HCT116 (cell line): ENCODE data around the gene RAPGEF2. TPM values are rescaled to one million over a fixed set of nuclear protein-coding genes. Genes with fewer than 3 reads are reported as not detected.
"Not testable (repeated sequence)": the region's sequence is repeated elsewhere in the genome, so short reads cannot be mapped to it uniquely, and the experiment has no call there.

Experiments used
- ATAC-seq: fragments of 200-7000 bp; cut with Tn5 transposase; 2 replicates; pipeline ENCODE4 v1.9.1; 2020; ENCODE audit warnings: mild to moderate bottlenecking, moderate library complexity
- BruUV-seq: library from RNA; stranded (reverse); fragments of 400-500 nt; replicated peaks from 2 replicates; lab custom pipeline; 2021; lab: Mats Ljungman, UMichigan
- CTCF ChIA-PET: fragments of 300-600 bp; sonication (Branson Sonifier 250); formaldehyde crosslinking; loops from one replicate; lab custom pipeline; 2021; ENCODE audit warnings: antibody characterized with exemption; lab: Charles Lee
- POLR2A ChIA-PET: fragments of 300-600, 350-600 bp; sonication (Branson Sonifier 250); formaldehyde crosslinking; loops from one replicate; lab custom pipeline; 2021; ENCODE audit warnings: antibody characterized with exemption; lab: Charles Lee
- RAD21 ChIA-PET, 2 experiments: fragments of 300-600 bp; sonication (Branson Sonifier 250); formaldehyde crosslinking; loops; one replicate each; lab custom pipeline; 2023; ENCODE audit warnings: low total read pairs in 2 of 2; ENCODE audit not compliant: uncharacterized antibody in 2 of 2, unreplicated experiment in 2 of 2, low non-redundant PET in 1 of 2; lab: Charles Lee
- DNase-seq: peaks from one replicate; pipeline ENCODE4 v3.0.0-alpha.2; 2010; ENCODE audit warnings: low read depth, low spot score
- H2AFZ ChIP-seq: fragments of 200-600 bp; shearing (Covaris generic), sonication (generic); 2 replicates; pipeline ENCODE4 v1.6.1; 2017; ENCODE audit warnings: low read depth, mixed run types, mixed read lengths, antibody characterized with exemption, low read length; ENCODE audit not compliant: poor library complexity, severe bottlenecking
- H3K27ac ChIP-seq: 2 replicates; pipeline ENCODE4 v1.5.1; 2012; ENCODE audit warnings: low read depth, low read length
- H3K27me3 ChIP-seq: fragments of 200-600 bp; sonication (generic); 2 replicates; pipeline ENCODE4 v1.6.1; 2016; ENCODE audit warnings: mixed run types, low read length, mixed read lengths; ENCODE audit not compliant: insufficient read depth
- H3K36me3 ChIP-seq, 2 experiments: fragments of 200-500 bp in 1 of 2; fragments of 200-600 bp in 1 of 2; sonication (Bioruptor generic) in 1 of 2; sonication (generic) in 1 of 2; 2 replicates each; pipeline versions ENCODE4 v1.5.1 to v1.6.1; 2014 to 2016; ENCODE audit warnings: low read length in 2 of 2, inconsistent platforms in 1 of 2, mixed read lengths in 1 of 2, mixed run types in 1 of 2; ENCODE audit not compliant: insufficient read depth in 2 of 2, control insufficient read depth in 1 of 2
- H3K4me1 ChIP-seq, 2 experiments: fragments of 200-600 bp in 1 of 2; sonication (generic) in 1 of 2; 2 replicates each; pipeline versions ENCODE4 v1.5.1 to v1.6.1; 2012 to 2017; ENCODE audit warnings: low read length in 2 of 2, inconsistent platforms in 1 of 2, mild to moderate bottlenecking in 1 of 2, mixed read lengths in 1 of 2, mixed run types in 1 of 2, moderate library complexity in 1 of 2; ENCODE audit not compliant: insufficient read depth in 2 of 2, control insufficient read depth in 1 of 2
- H3K4me2 ChIP-seq: fragments of 200-600 bp; sonication (generic); 2 replicates; pipeline ENCODE4 v1.6.1; 2017; ENCODE audit warnings: mixed run types, low read length, mixed read lengths
- H3K4me3 ChIP-seq, 2 experiments: fragments of 200-600 bp in 1 of 2; sonication (generic) in 1 of 2; replicated peaks in 1 of 2; 2 replicates each; pipeline ENCODE4 v1.5.1; 2011 to 2016; ENCODE audit warnings: low read length in 2 of 2, control low read depth in 1 of 2, low read depth in 1 of 2, mild to moderate bottlenecking in 1 of 2, mixed read lengths in 1 of 2, mixed run types in 1 of 2
- H3K79me2 ChIP-seq: fragments of 200-600 bp; sonication (generic); 2 replicates; pipeline ENCODE4 v1.6.1; 2017; ENCODE audit warnings: mild to moderate bottlenecking, mixed run types, low read length, moderate library complexity, mixed read lengths; ENCODE audit not compliant: insufficient read depth
- H3K9ac ChIP-seq: fragments of 200-600 bp; sonication (generic); 2 replicates; pipeline ENCODE4 v1.6.1; 2016; ENCODE audit warnings: low read length, mixed read lengths
- H3K9me2 ChIP-seq: fragments of 200-600 bp; sonication (generic), shearing (Covaris generic); 2 replicates; pipeline ENCODE4 v1.6.1; 2017; ENCODE audit warnings: mixed run types, mild to moderate bottlenecking, moderate library complexity; ENCODE audit not compliant: insufficient read depth
- H3K9me3 ChIP-seq, 2 experiments: fragments of 200-500 bp in 1 of 2; fragments of 200-600 bp in 1 of 2; sonication (Bioruptor generic) in 1 of 2; sonication (generic) in 1 of 2; 2 replicates each; pipeline ENCODE4 v1.6.1; 2014 to 2017; ENCODE audit warnings: low read length in 2 of 2, mixed read lengths in 2 of 2, inconsistent platforms in 1 of 2, low read depth in 1 of 2, mild to moderate bottlenecking in 1 of 2, mixed run types in 1 of 2, moderate library complexity in 1 of 2; ENCODE audit not compliant: control insufficient read depth in 1 of 2, insufficient read depth in 1 of 2
- H4K20me1 ChIP-seq: fragments of 200-600 bp; sonication (generic), shearing (Covaris generic); 2 replicates; pipeline ENCODE4 v1.6.1; 2017; ENCODE audit warnings: mixed run types, mild to moderate bottlenecking, moderate library complexity; ENCODE audit not compliant: insufficient read depth
- ATF3 ChIP-seq: IDR thresholded peaks from 2 replicates; pipeline ENCODE4 v1.6.1; 2012
- CTCF ChIP-seq, 3 experiments: fragments of 200-600 bp in 1 of 3; sonication (generic) in 1 of 3; IDR thresholded peaks in 2 of 3; conservative IDR thresholded peaks in 1 of 3; 2 replicates each; pipeline ENCODE4 v1.5.1; 2012 to 2017; ENCODE audit warnings: low read depth in 2 of 3, low read length in 2 of 3, antibody characterized with exemption in 1 of 3, borderline replicate concordance in 1 of 3, control low read depth in 1 of 3, mild to moderate bottlenecking in 1 of 3, mixed read lengths in 1 of 3, mixed run types in 1 of 3, moderate library complexity in 1 of 3; ENCODE audit not compliant: insufficient read depth in 1 of 3
- EGR1 ChIP-seq: IDR thresholded peaks from 2 replicates; pipeline ENCODE4 v1.6.1; 2012; ENCODE audit warnings: low read depth
- ELF1 ChIP-seq: IDR thresholded peaks from 2 replicates; pipeline ENCODE4 v1.6.1; 2012; ENCODE audit warnings: low read depth, borderline replicate concordance
- EZH2phosphoT487 ChIP-seq: fragments of 200-600 bp; IDR thresholded peaks from 2 replicates; pipeline ENCODE4 v1.6.1; 2018; ENCODE audit warnings: antibody characterized with exemption, borderline replicate concordance
- RAD21 ChIP-seq: IDR thresholded peaks from 2 replicates; pipeline ENCODE4 v1.6.1; 2012; ENCODE audit warnings: low read depth, mild to moderate bottlenecking
- REST ChIP-seq: IDR thresholded peaks from 2 replicates; pipeline ENCODE4 v1.6.1; 2012; ENCODE audit warnings: low read depth
- SIN3A ChIP-seq: IDR thresholded peaks from 2 replicates; pipeline ENCODE4 v1.6.1; 2012; ENCODE audit warnings: low read depth
- SP1 ChIP-seq: IDR thresholded peaks from 2 replicates; pipeline ENCODE4 v1.6.1; 2012; ENCODE audit warnings: low read depth
- SRF ChIP-seq: IDR thresholded peaks from 2 replicates; pipeline ENCODE4 v1.6.1; 2012; ENCODE audit warnings: low read depth
- YY1 ChIP-seq: IDR thresholded peaks from 2 replicates; pipeline ENCODE4 v1.6.1; 2011; ENCODE audit warnings: low read length, low read depth, moderate library complexity, mild to moderate bottlenecking; ENCODE audit not compliant: insufficient replicate concordance; ENCODE audit errors: extremely low read depth
- ZNF274 ChIP-seq: fragments of 200-500 bp; sonication (Bioruptor generic); IDR thresholded peaks from 2 replicates; pipeline ENCODE4 v1.6.1; 2014; ENCODE audit warnings: mild to moderate bottlenecking, low read depth, low read length, inconsistent platforms
- intact Hi-C: fragments of 100-400 bp; cut with micrococcal nuclease; formaldehyde crosslinking; loops from 2 replicates; pipeline ENCODE4 v1.10.0; 2022
- total RNA-seq: library from RNA; stranded (reverse); gene quantifications from one replicate; pipeline ENCODE4 v1.2.1, GENCODE V29; 2021; ENCODE audit not compliant: unreplicated experiment

The RAPGEF2 gene
- total RNA-seq, 1 experiment from 2014 or later = 21.2 TPM

DNA sequence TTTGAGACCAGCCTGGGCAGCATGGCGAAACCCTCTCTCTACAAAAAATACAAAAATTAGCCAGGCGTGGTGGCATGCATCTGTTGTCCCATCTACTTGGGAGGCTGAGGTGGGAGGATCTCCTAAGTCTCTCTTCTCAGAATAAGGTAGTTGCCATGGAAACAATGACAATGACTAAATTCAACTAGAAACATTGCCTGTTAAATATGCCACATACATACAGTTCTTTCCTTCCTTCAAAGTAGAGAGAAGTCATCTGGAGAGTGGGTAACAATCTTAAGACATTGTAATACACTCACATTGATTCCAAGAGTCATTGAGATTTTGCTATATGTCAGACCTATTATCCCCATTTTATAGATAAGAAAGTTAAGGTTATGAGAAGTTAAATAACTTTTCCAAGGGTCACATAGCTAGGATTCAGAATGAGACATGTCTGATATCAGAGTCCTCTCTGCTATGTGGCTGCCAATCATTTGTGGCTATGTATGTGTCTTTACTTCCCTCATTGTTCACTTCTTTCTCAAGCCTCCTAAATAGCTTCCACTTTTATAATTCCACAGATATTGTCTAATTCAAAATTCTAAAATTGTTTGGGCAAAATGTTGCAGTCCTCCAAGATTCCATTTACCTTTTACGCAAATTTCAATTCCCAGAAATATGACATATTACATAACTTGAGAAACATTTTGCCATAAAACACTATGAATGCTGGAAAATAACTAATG lies 37.2 kb upstream of the RAPGEF2 start (continued):
- TF ChIP-seq EZH2phosphoT487 = no peak
- no peak for TF ChIP-seq SP1
- no peak for TF ChIP-seq CTCF (IDR thresholded peaks at IDR 0.05 in 2 of 3, conservative IDR thresholded peaks at IDR 0.05 in 1 of 3; ENCODE audit: borderline replicate concordance in 1 of 3, insufficient read depth in 1 of 3, low read depth in 2 of 3, low read length in 2 of 3)
- no peak for TF ChIP-seq SRF

DNA sequence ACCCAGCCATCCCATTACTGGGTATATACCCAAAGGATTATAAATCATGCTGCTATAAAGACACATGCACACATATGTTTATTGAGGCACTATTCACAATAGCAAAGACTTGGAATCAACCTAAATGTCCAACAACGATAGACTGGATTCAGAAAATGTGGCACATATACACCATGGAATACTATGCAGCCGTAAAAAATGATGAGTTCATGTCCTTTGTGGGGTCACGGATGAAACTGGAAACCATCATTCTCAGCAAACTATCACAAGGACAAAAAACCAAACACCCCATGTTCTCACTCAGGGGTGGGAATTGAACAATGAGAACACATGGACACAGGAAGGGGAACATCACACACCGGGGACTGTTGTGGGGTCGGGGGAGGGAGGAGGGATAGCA lies 34.7 kb upstream of the RAPGEF2 start:
- H3K27me3 ChIP-seq, H3K9ac ChIP-seq, H3K9me3 ChIP-seq, POLR2A ChIA-PET, intact Hi-C loops, H3K36me3 ChIP-seq, H3K9me2 ChIP-seq, H3K4me3 ChIP-seq, H3K4me2 ChIP-seq, ATAC-seq, H4K20me1 ChIP-seq, H2AFZ ChIP-seq, H3K27ac ChIP-seq, RAD21 ChIA-PET, DNase-seq, CTCF ChIA-PET, BruUV-seq, H3K79me2 ChIP-seq: not testable (repeated sequence)
- H3K4me1 ChIP-seq = peaks cover 14 to 15% of the 10 kb centered on the region in 2 experiments; a peak in 3 of 4 replicates

- RAD21 ChIA-PET = no interaction called here
- BruUV-seq = no TSS peak
- DNase-seq = no peak
- POLR2A ChIA-PET = no interaction called here
- H3K9ac ChIP-seq = no peak overlapping the region
- H3K36me3 ChIP-seq = no peaks in the 10 kb centered on the region
- no peak overlapping the region for H3K4me2 ChIP-seq
- no peak overlapping the region for H3K4me3 ChIP-seq
- H3K27me3 ChIP-seq = no peaks in the 10 kb centered on the region
- no peak overlapping the region for H2AFZ ChIP-seq
- H3K9me3 ChIP-seq = no peaks in the 10 kb centered on the region
- peaks cover 14 to 15% of the 10 kb centered on the region in 2 experiments; a peak in 3 of 4 replicates for H3K4me1 ChIP-seq
- H3K9me2 ChIP-seq = no peaks in the 10 kb centered on the region
- H4K20me1 ChIP-seq = no peaks in the 10 kb centered on the region
- ATAC-seq = no peak
- H3K79me2 ChIP-seq = no peaks in the 10 kb centered on the region
- intact Hi-C loops = no loop called here
- CTCF ChIA-PET = no interaction called here
- no peak overlapping the region for H3K27ac ChIP-seq
- TF ChIP-seq SIN3A (no peak), YY1 (no peak), EZH2phosphoT487 (no peak), REST (no peak), SRF (no peak), ZNF274 (no peak), RAD21 (no peak), ELF1 (no peak), ATF3 (no peak), EGR1 (no peak)
Observed at GRCh38 chr4:159069922-159070321, 33.0 kb upstream of the RAPGEF2 start.
